CD4-positive, alpha-beta T cell (primary cell): ENCODE measurements around the gene SRRM1. TPM values are rescaled to one million over a fixed set of nuclear protein-coding genes. Genes with fewer than 3 reads are reported as not detected.
"Not testable (repeated sequence)": the region's sequence is repeated elsewhere in the genome, so short reads cannot be mapped to it uniquely, and the experiment has no call there.

Experiments
- ATAC-seq: fragments of 200-7000 bp; cut with Tn5 transposase; one replicate; pipeline ENCODE4 v1.10.0; 2022; ENCODE audit warnings: mild to moderate bottlenecking; ENCODE audit not compliant: poor library complexity
- CTCF ChIA-PET: fragments of 350-600 bp; sonication (Branson Sonifier 250); formaldehyde crosslinking; loops from one replicate; lab custom pipeline; 2021; ENCODE audit warnings: antibody characterized with exemption, inconsistent platforms; lab: Charles Lee
- POLR2A ChIA-PET: fragments of 350-600 bp; sonication (Branson Sonifier 250); formaldehyde crosslinking; loops from one replicate; lab custom pipeline; 2021; ENCODE audit warnings: antibody characterized with exemption, inconsistent platforms; lab: Charles Lee
- DNase-seq, 14 experiments: peaks; one replicate each; pipeline ENCODE4 v3.0.0-alpha.2; 2013 to 2020; ENCODE audit warnings: mixed read lengths in 2 of 14
- H3K27ac ChIP-seq, 2 donors: one replicate each; pipeline versions ENCODE4 v1.5.1 to v1.7.0; 2013; ENCODE audit warnings: low read length in 2 of 2, low read depth in 1 of 2, mild to moderate bottlenecking in 1 of 2
- H3K27me3 ChIP-seq, 2 experiments: 1 replicate in 1 of 2; 2 replicates in 1 of 2; pipeline versions ENCODE4 v1.6.1 to v1.7.0; 2013; ENCODE audit warnings: low read length in 2 of 2, control low read depth in 1 of 2, mild to moderate bottlenecking in 1 of 2, moderate library complexity in 1 of 2; ENCODE audit not compliant: insufficient read depth in 2 of 2, control insufficient read depth in 1 of 2
- H3K36me3 ChIP-seq: one replicate; pipeline ENCODE4 v1.6.1; 2013; ENCODE audit warnings: low read length, control low read depth; ENCODE audit not compliant: insufficient read depth
- H3K4me1 ChIP-seq: one replicate; pipeline ENCODE4 v1.6.1; 2013; ENCODE audit warnings: low read length, control low read depth; ENCODE audit not compliant: insufficient read depth
- H3K4me3 ChIP-seq: one replicate; pipeline ENCODE4 v1.5.1; 2013; ENCODE audit warnings: mild to moderate bottlenecking, low read length, moderate library complexity
- H3K9me3 ChIP-seq, 2 experiments: 1 replicate in 1 of 2; 2 replicates in 1 of 2; pipeline versions ENCODE4 v1.6.1 to v1.7.0; 2013; ENCODE audit warnings: low read length in 2 of 2, mild to moderate bottlenecking in 2 of 2, control low read depth in 1 of 2, moderate library complexity in 1 of 2; ENCODE audit not compliant: control insufficient read depth in 1 of 2, insufficient read depth in 1 of 2
- H3K27ac Mint-ChIP-seq: one replicate; pipeline ENCODE4 v1.8.0; 2020; ENCODE audit warnings: mixed read lengths
- H3K27me3 Mint-ChIP-seq: one replicate; pipeline ENCODE4 v1.8.0; 2021; ENCODE audit warnings: mixed read lengths
- H3K36me3 Mint-ChIP-seq: one replicate; pipeline ENCODE4 v1.8.0; 2021; ENCODE audit warnings: low read depth, mixed read lengths
- H3K4me1 Mint-ChIP-seq: one replicate; pipeline ENCODE4 v1.8.0; 2021; ENCODE audit warnings: low read depth, mixed read lengths
- H3K4me3 Mint-ChIP-seq: one replicate; pipeline ENCODE4 v1.8.0; 2020; ENCODE audit warnings: mild to moderate bottlenecking, mixed read lengths
- H3K9me3 Mint-ChIP-seq: one replicate; pipeline ENCODE4 v1.8.0; 2020; ENCODE audit warnings: mixed read lengths
- CTCF ChIP-seq: fragments of 200-600 bp; IDR thresholded peaks from one replicate; pipeline ENCODE4 v1.8.0; 2022; ENCODE audit warnings: antibody characterized with exemption, mild to moderate bottlenecking
- intact Hi-C, 2 experiments: fragments of 100-400 bp; cut with DNase I in 1 of 2; cut with micrococcal nuclease in 1 of 2; formaldehyde crosslinking; loops; one replicate each; pipeline versions ENCODE4 v1.15.1 to v1.9.0; 2023 to 2025; cut with DNase I, micrococcal nuclease
- total RNA-seq, 174 experiments: library from RNA in 2 of 174; stranded (reverse) in 2 of 174; gene quantifications; one replicate each; pipeline ENCODE4 v1.2.3 and lab custom pipeline; 2021 to 2026

The SRRM1 gene
- total RNA-seq, 2 experiments from 2014 or later = 338 to 360 TPM

GRCh38 chr1:24673341-24673740 is 30.2 kb downstream of the SRRM1 start:
- POLR2A ChIA-PET = no interaction called here
- Mint-ChIP-seq H3K27ac (peak overlapping the region; percentile 24), H3K36me3 (peaks cover 89% of the 10 kb centered on the region), H3K4me3 (no peak overlapping the region), H3K4me1 (peaks cover 4% of the 10 kb centered on the region), H3K9me3 (no peaks in the 10 kb centered on the region), H3K27me3 (no peaks in the 10 kb centered on the region)
- CTCF ChIA-PET = interaction anchor here (0.9 kb wide), 1 partner anchor 10 kb away, joined by 3 read pairs; no protein-coding TSS in a partner anchor
- intact Hi-C loops = no loop called here
- ATAC-seq (no peak), DNase-seq (no peak)
- H3K4me1 ChIP-seq = no peaks in the 10 kb centered on the region
- no peak overlapping the region for H3K4me3 ChIP-seq
- no peak overlapping the region for H3K27ac ChIP-seq
- H3K27me3 ChIP-seq = no peaks in the 10 kb centered on the region
- peaks cover 68% of the 10 kb centered on the region for H3K36me3 ChIP-seq
- TF ChIP-seq CTCF = no peak
- H3K9me3 ChIP-seq = no peaks in the 10 kb centered on the region

GRCh38 chr1:24678421-24678820 is 35.3 kb downstream of the SRRM1 start:
- H3K4me3 ChIP-seq, H3K27ac ChIP-seq, ATAC-seq, H3K27me3 ChIP-seq, H3K4me3 Mint-ChIP-seq, H3K4me1 ChIP-seq, H3K9me3 Mint-ChIP-seq, POLR2A ChIA-PET, H3K4me1 Mint-ChIP-seq, CTCF ChIA-PET, H3K27ac Mint-ChIP-seq, intact Hi-C loops, H3K9me3 ChIP-seq, DNase-seq, H3K27me3 Mint-ChIP-seq: not testable (repeated sequence)
- peaks cover 20% of the 10 kb centered on the region for H3K36me3 ChIP-seq
- peaks cover 38% of the 10 kb centered on the region for H3K36me3 Mint-ChIP-seq

GRCh38 chr1:24679725-24680124 is 36.6 kb downstream of the SRRM1 start:
- Mint-ChIP-seq H3K27ac (no peak overlapping the region), H3K27me3 (no peaks in the 10 kb centered on the region), H3K36me3 (peaks cover 25% of the 10 kb centered on the region), H3K4me1 (no peaks in the 10 kb centered on the region), H3K4me3 (no peak overlapping the region), H3K9me3 (no peaks in the 10 kb centered on the region)
- Histone ChIP-seq H3K4me3 (no peak overlapping the region), H3K27ac (no peak overlapping the region), H3K27me3 (no peaks in the 10 kb centered on the region), H3K9me3 (no peaks in the 10 kb centered on the region), H3K4me1 (no peaks in the 10 kb centered on the region), H3K36me3 (peaks cover 7% of the 10 kb centered on the region)
- no peak for TF ChIP-seq CTCF
- ChIA-PET CTCF (no interaction called here), POLR2A (no interaction called here)
- no peak for ATAC-seq
- intact Hi-C loops = no loop called here
- DNase-seq = no peak

- Mint-ChIP-seq H3K9me3 (no peaks in the 10 kb centered on the region), H3K27me3 (no peaks in the 10 kb centered on the region), H3K36me3 (no peaks in the 10 kb centered on the region), H3K4me3 (no peak overlapping the region), H3K4me1 (no peaks in the 10 kb centered on the region), H3K27ac (no peak overlapping the region)
- ChIA-PET CTCF (interaction anchor here (1.3 kb wide), 1 partner anchor 11 kb away, joined by 3 read pairs; no protein-coding TSS in a partner anchor), POLR2A (no interaction called here)
- DNase-seq (no peak), ATAC-seq (no peak)
- TF ChIP-seq CTCF = no peak
- H3K36me3 ChIP-seq = no peaks in the 10 kb centered on the region
- no peaks in the 10 kb centered on the region for H3K9me3 ChIP-seq
- no peaks in the 10 kb centered on the region for H3K4me1 ChIP-seq
- H3K4me3 ChIP-seq = no peak overlapping the region
- no peaks in the 10 kb centered on the region for H3K27me3 ChIP-seq
- intact Hi-C loops = no loop called here
- no peak overlapping the region for H3K27ac ChIP-seq
Observed at GRCh38 chr1:24683713-24684162, 40.6 kb downstream of the SRRM1 start.
